IMR-90 (cell line): ENCODE measurements around the gene FBXO3. TPM values are rescaled to one million over a fixed set of nuclear protein-coding genes. Genes with fewer than 3 reads are reported as not detected.

Experiments
- ATAC-seq: fragments of 200-7000 bp; cut with Tn5 transposase; 2 replicates; pipeline ENCODE4 v1.9.1; 2020; ENCODE audit warnings: low read depth, mild to moderate bottlenecking, moderate library complexity
- BruUV-seq: library from RNA; stranded (reverse); fragments of 400-500 nt; replicated peaks from 2 replicates; lab custom pipeline; 2021; lab: Mats Ljungman, UMichigan
- CTCF ChIA-PET: fragments of 300-600 bp; formaldehyde crosslinking; extraction: SDS; loops from one replicate; lab custom pipeline; 2021; ENCODE audit warnings: antibody characterized with exemption; lab: Yijun Ruan, JAX
- POLR2A ChIA-PET: fragments of 300-600 bp; sonication (Branson Sonifier 250); formaldehyde crosslinking; loops from one replicate; lab custom pipeline; 2022; ENCODE audit warnings: antibody characterized with exemption; ENCODE audit not compliant: unreplicated experiment; lab: Charles Lee
- DNase-seq: peaks from one replicate; pipeline ENCODE4 v3.0.0; 2013
- H2AFZ ChIP-seq: replicated peaks from 2 replicates; pipeline ENCODE3; 2013; ENCODE audit warnings: low read length, mild to moderate bottlenecking; ENCODE audit not compliant: poor library complexity
- H2AK5ac ChIP-seq: 2 replicates; pipeline ENCODE4 v1.6.1; 2013; ENCODE audit warnings: low read depth, low read length, inconsistent platforms
- H2AK9ac ChIP-seq: replicated peaks from 2 replicates; pipeline ENCODE3; 2013; ENCODE audit warnings: mild to moderate bottlenecking, low read depth, low read length, moderate library complexity; ENCODE audit not compliant: poor library complexity
- H2BK120ac ChIP-seq: 2 replicates; pipeline ENCODE4 v1.6.1; 2013; ENCODE audit warnings: low read depth, low read length, inconsistent platforms
- H2BK15ac ChIP-seq: 3 replicates; pipeline ENCODE4 v1.6.1; 2013; ENCODE audit warnings: low read depth, low read length, inconsistent platforms
- H2BK20ac ChIP-seq: 2 replicates; pipeline ENCODE4 v1.6.1; 2013; ENCODE audit warnings: low read depth, mild to moderate bottlenecking, inconsistent platforms, low read length, moderate library complexity
- H2BK5ac ChIP-seq: 2 replicates; pipeline ENCODE4 v1.6.1; 2013; ENCODE audit warnings: mild to moderate bottlenecking, low read depth, low read length, inconsistent platforms; ENCODE audit not compliant: poor library complexity, severe bottlenecking
- H3K14ac ChIP-seq: replicated peaks from 2 replicates; pipeline ENCODE4 v1.6.1; 2013; ENCODE audit warnings: low read depth, low read length, inconsistent platforms
- H3K18ac ChIP-seq: 2 replicates; pipeline ENCODE4 v1.6.1; 2013; ENCODE audit warnings: low read depth, low read length, control low read depth
- H3K23ac ChIP-seq: 2 replicates; pipeline ENCODE4 v1.6.1; 2013; ENCODE audit warnings: low read depth, low read length, inconsistent platforms
- H3K27ac ChIP-seq: 2 replicates; pipeline ENCODE4 v1.5.1; 2013; ENCODE audit warnings: mild to moderate bottlenecking, control low read depth, low read length; ENCODE audit not compliant: insufficient read depth
- H3K27me3 ChIP-seq: 2 replicates; pipeline ENCODE4 v1.6.1; 2013; ENCODE audit warnings: low read length; ENCODE audit not compliant: control insufficient read depth, insufficient read depth
- H3K36me3 ChIP-seq: 2 replicates; pipeline ENCODE4 v1.6.1; 2013; ENCODE audit warnings: low read length, mixed read lengths; ENCODE audit not compliant: control insufficient read depth, insufficient read depth
- H3K4ac ChIP-seq: 2 replicates; pipeline ENCODE4 v1.6.1; 2013; ENCODE audit warnings: low read depth, low read length, inconsistent platforms
- H3K4me1 ChIP-seq: 2 replicates; pipeline ENCODE4 v1.6.1; 2013; ENCODE audit warnings: low read length, mixed read lengths; ENCODE audit not compliant: control insufficient read depth, insufficient read depth
- H3K4me2 ChIP-seq: 2 replicates; pipeline ENCODE4 v1.6.1; 2013; ENCODE audit warnings: low read depth, mild to moderate bottlenecking, control low read depth, low read length, moderate library complexity
- H3K4me3 ChIP-seq: 2 replicates; pipeline ENCODE4 v1.5.1; 2013; ENCODE audit warnings: low read depth, mild to moderate bottlenecking, control low read depth, low read length, moderate library complexity; ENCODE audit not compliant: insufficient read depth
- H3K56ac ChIP-seq: 2 replicates; pipeline ENCODE4 v1.6.1; 2013; ENCODE audit warnings: low read length, inconsistent platforms; ENCODE audit not compliant: insufficient read depth; ENCODE audit errors: extremely low read depth
- H3K79me1 ChIP-seq, 2 experiments: 2 replicates each; pipeline ENCODE4 v1.6.1; 2013; ENCODE audit warnings: low read length in 2 of 2, inconsistent platforms in 1 of 2, low read depth in 1 of 2
- H3K9ac ChIP-seq: 2 replicates; pipeline ENCODE4 v1.6.1; 2013; ENCODE audit warnings: low read depth, low read length, control low read depth
- H3K9me1 ChIP-seq: 2 replicates; pipeline ENCODE4 v1.6.1; 2013; ENCODE audit warnings: low read length, inconsistent platforms; ENCODE audit not compliant: insufficient read depth
- H3K9me3 ChIP-seq: 2 replicates; pipeline ENCODE4 v1.6.1; 2013; ENCODE audit warnings: low read length; ENCODE audit not compliant: control insufficient read depth, insufficient read depth
- H4K20me1 ChIP-seq: 2 replicates; pipeline ENCODE4 v1.6.1; 2013; ENCODE audit warnings: low read length, inconsistent platforms; ENCODE audit not compliant: insufficient read depth
- H4K5ac ChIP-seq: 2 replicates; pipeline ENCODE4 v1.6.1; 2013; ENCODE audit warnings: mild to moderate bottlenecking, low read depth, low read length, control low read depth
- H4K8ac ChIP-seq, 2 experiments: 2 replicates each; pipeline ENCODE4 v1.6.1; 2013; ENCODE audit warnings: low read depth in 2 of 2, low read length in 2 of 2, control low read depth in 1 of 2, inconsistent platforms in 1 of 2
- H4K91ac ChIP-seq: 2 replicates; pipeline ENCODE4 v1.6.1; 2013; ENCODE audit warnings: low read depth, low read length, inconsistent platforms; ENCODE audit not compliant: insufficient read depth
- BHLHE40 ChIP-seq: fragments of 150-350 bp; IDR thresholded peaks from 2 replicates; pipeline ENCODE4 v1.6.1; 2016; ENCODE audit warnings: mild to moderate bottlenecking, low read depth, low read length
- CEBPB ChIP-seq: IDR thresholded peaks from 2 replicates; pipeline ENCODE4 v1.6.1; 2012; ENCODE audit warnings: low read depth, low read length, improper control_type of control experiment
- CHD1 ChIP-seq: IDR thresholded peaks from 2 replicates; pipeline ENCODE4 v1.6.1; 2012; ENCODE audit warnings: low read depth, low read length, improper control_type of control experiment
- FOS ChIP-seq: fragments of 150-350 bp; IDR thresholded peaks from 2 replicates; pipeline ENCODE4 v1.6.1; 2016; ENCODE audit warnings: low read depth, low read length
- MAFK ChIP-seq: IDR thresholded peaks from 2 replicates; pipeline ENCODE4 v1.6.1; 2012; ENCODE audit warnings: low read depth, low read length, improper control_type of control experiment
- MAZ ChIP-seq: IDR thresholded peaks from 2 replicates; pipeline ENCODE4 v1.6.1; 2012; ENCODE audit warnings: low read depth, mild to moderate bottlenecking, low read length, improper control_type of control experiment, moderate library complexity, borderline replicate concordance
- MXI1 ChIP-seq: IDR thresholded peaks from 2 replicates; pipeline ENCODE4 v1.6.1; 2012; ENCODE audit warnings: low read depth, mild to moderate bottlenecking, low read length, moderate library complexity, borderline replicate concordance
- NFE2L2 ChIP-seq: fragments of 150-350 bp; IDR thresholded peaks from 2 replicates; pipeline ENCODE4 v1.6.1; 2016; ENCODE audit warnings: low read depth, mild to moderate bottlenecking, low read length
- POLR2A ChIP-seq: IDR thresholded peaks from 2 replicates; pipeline ENCODE4 v1.6.1; 2012; ENCODE audit warnings: mild to moderate bottlenecking, low read depth, low read length
- RAD21 ChIP-seq: IDR thresholded peaks from 2 replicates; pipeline ENCODE4 v1.6.1; 2012; ENCODE audit warnings: low read length, improper control_type of control experiment
- RFX5 ChIP-seq: IDR thresholded peaks from 2 replicates; pipeline ENCODE4 v1.8.0; 2012; ENCODE audit warnings: low read depth, mild to moderate bottlenecking, low read length, moderate library complexity
- SMC3 ChIP-seq: fragments of 150-350 bp; IDR thresholded peaks from 2 replicates; pipeline ENCODE4 v1.6.1; 2016; ENCODE audit warnings: low read depth, mild to moderate bottlenecking, antibody characterized with exemption, low read length, moderate library complexity
- WGBS, 2 experiments: methylation state at CpG; one replicate each; pipeline versions ENCODE4 v1.1.5 to v1.1.7; 2013; ENCODE audit warnings: missing lambda C conversion rate in 2 of 2; ENCODE audit not compliant: insufficient read length in 1 of 2; ENCODE audit errors: extremely low coverage in 2 of 2; 5-methylcytosine and 5-hydroxymethylcytosine counted together
- dilution Hi-C: fragments of 300-500 bp; cut with HindIII; formaldehyde crosslinking; loops from one replicate; pipeline ENCODE4 v1.14.3; 2018; ENCODE audit warnings: low sequenced_read_pairs; ENCODE audit not compliant: unreplicated experiment
- in situ Hi-C: fragments of 300-500 bp; cut with MboI; formaldehyde crosslinking; loops from 3 replicates; pipeline ENCODE4 v1.14.3; 2019; ENCODE audit warnings: low sequenced_read_pairs, inconsistent platforms, mixed read lengths
- intact Hi-C: fragments of 100-400 bp; cut with micrococcal nuclease; formaldehyde crosslinking; loops from 2 replicates; pipeline ENCODE4 v1.10.0; 2022
- polyA plus RNA-seq, 3 experiments: library from polyadenylated mRNA; depleted of rRNA; stranded (reverse); fragments of >200 nt; gene quantifications; 2 replicates each; pipeline ENCODE4 v1.2.3, GENCODE V29; 2012; ENCODE audit warnings: low replicate concordance in 1 of 3
- total RNA-seq: library from RNA; depleted of rRNA; stranded (reverse); fragments of >200 nt; gene quantifications from 2 replicates; pipeline ENCODE4 v1.2.3, GENCODE V29; 2012
- TF ChIP-seq, protein P1 (sequence below): fragments of 150-350 bp; IDR thresholded peaks from 2 replicates; pipeline ENCODE4 v1.6.1; 2017; ENCODE audit warnings: mild to moderate bottlenecking, antibody characterized with exemption, low read length, low read depth
- TF ChIP-seq, protein P2 (sequence below): conservative IDR thresholded peaks from 2 replicates; pipeline ENCODE4 v1.5.1; 2012; ENCODE audit warnings: mild to moderate bottlenecking, low read depth, low read length, improper control_type of control experiment
- TF ChIP-seq, protein P3 (sequence below): fragments of 150-350 bp; IDR thresholded peaks from 2 replicates; pipeline ENCODE4 v1.6.1; 2016; ENCODE audit warnings: low read depth, mild to moderate bottlenecking, low read length, moderate library complexity, borderline replicate concordance

Gene FBXO3
- total and polyA plus RNA-seq, 2 of the 4 experiments (the other 2 are of a cell fraction) = 26.2 to 51.1 TPM

DNA sequence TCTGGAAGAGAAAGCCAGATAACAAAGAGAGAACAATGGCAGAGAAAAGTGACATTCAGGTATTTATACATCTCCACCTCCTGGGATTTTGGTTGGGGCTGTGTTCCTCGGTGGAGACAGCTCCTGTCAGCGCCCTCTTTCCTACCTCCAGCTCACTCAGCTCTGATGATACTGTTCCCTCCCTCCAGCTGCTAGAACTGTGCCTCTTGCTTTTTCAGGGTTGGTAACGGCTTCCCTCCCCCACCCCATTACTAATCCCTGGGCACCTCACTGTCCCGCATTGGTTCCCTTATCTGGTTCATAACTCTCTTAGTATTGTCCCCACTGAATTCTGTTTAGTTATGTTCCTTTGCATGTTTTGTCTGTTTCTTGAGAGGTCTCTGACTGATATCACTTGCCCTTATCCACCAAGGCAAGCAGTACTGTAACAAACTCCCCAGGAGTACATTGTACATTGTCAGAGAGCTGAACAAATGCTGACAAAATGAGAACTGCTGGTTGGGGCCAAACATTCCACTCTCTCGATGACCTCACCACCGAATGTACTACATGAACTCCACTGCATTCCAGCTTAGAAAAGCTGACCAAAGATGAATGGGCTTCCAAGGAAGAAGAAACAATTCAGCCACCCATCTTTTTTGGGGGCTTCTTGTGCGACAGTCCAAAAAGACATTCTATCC, 5.7 kb upstream of the FBXO3 start:
- Histone ChIP-seq H3K79me1 (no peaks in the 10 kb centered on the region), H3K23ac (0 out of 2 replicates have a peak overlapping the region, but pooled peaks have one; percentile 13), H2AFZ (peak overlapping the region; percentile 76), H2BK20ac (peak overlapping the region; percentile 58; the same call in 1 of the 2 replicates), H4K91ac (no peak overlapping the region), H4K8ac (peak overlapping the region in 1 of 2 experiments; percentile 43; a peak in 1 of 4 replicates), H3K4me2 (peak overlapping the region; percentile 71; the same call in 1 of the 2 replicates), H3K9ac (no peak overlapping the region), H2AK9ac (peak overlapping the region; percentile 30), H3K27me3 (peaks cover 8% of the 10 kb centered on the region), H3K27ac (no peak overlapping the region), H2AK5ac (no peak overlapping the region; the same call in 1 of the 2 replicates), H3K56ac (no peak overlapping the region), H3K9me1 (peaks cover 15% of the 10 kb centered on the region), H3K36me3 (no peaks in the 10 kb centered on the region), H4K5ac (no peak overlapping the region), H3K18ac (no peak overlapping the region), H3K4me3 (no peak overlapping the region), H3K4me1 (peaks cover 13% of the 10 kb centered on the region), H3K14ac (peak overlapping the region; percentile 18), H2BK120ac (peak overlapping the region; percentile 46), H3K9me3 (peaks cover 2% of the 10 kb centered on the region; the same call in 1 of the 2 replicates), H4K20me1 (no peaks in the 10 kb centered on the region), H2BK5ac (peak overlapping the region; percentile 1), H2BK15ac (no peak overlapping the region), H3K4ac (peak overlapping the region; percentile 42; the same call in 1 of the 2 replicates)
- WGBS, 2 experiments = 0% methylated on average over 1 of the region's 7 CpGs; no CpG with 5 or more reads in 1 of the 2 experiments
- peak; percentile 83 for DNase-seq
- ChIA-PET CTCF (interaction anchor here (0.7 kb wide), 1 partner anchor 150 kb away, joined by 3 read pairs; no protein-coding TSS in a partner anchor), POLR2A (no interaction called here)
- peak; percentile 89 for ATAC-seq
- intact Hi-C loops (no loop called here), in situ Hi-C loops (no loop called here), dilution Hi-C loops (no loop called here)
- no TSS peak for BruUV-seq
- TF ChIP-seq, protein P1, sequence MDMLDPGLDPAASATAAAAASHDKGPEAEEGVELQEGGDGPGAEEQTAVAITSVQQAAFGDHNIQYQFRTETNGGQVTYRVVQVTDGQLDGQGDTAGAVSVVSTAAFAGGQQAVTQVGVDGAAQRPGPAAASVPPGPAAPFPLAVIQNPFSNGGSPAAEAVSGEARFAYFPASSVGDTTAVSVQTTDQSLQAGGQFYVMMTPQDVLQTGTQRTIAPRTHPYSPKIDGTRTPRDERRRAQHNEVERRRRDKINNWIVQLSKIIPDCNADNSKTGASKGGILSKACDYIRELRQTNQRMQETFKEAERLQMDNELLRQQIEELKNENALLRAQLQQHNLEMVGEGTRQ = no peak
- TF ChIP-seq BHLHE40 (no peak), RFX5 (no peak), FOS (no peak), CEBPB (no peak), CHD1 (no peak), POLR2A (no peak), SMC3 (no peak), MAFK (peak; percentile 65), RAD21 (no peak), NFE2L2 (no peak), MAZ (peak; percentile 13; the same call in 1 of the 2 replicates), MXI1 (peak; percentile 22; the same call in 1 of the 2 replicates)
- TF ChIP-seq, protein P2, sequence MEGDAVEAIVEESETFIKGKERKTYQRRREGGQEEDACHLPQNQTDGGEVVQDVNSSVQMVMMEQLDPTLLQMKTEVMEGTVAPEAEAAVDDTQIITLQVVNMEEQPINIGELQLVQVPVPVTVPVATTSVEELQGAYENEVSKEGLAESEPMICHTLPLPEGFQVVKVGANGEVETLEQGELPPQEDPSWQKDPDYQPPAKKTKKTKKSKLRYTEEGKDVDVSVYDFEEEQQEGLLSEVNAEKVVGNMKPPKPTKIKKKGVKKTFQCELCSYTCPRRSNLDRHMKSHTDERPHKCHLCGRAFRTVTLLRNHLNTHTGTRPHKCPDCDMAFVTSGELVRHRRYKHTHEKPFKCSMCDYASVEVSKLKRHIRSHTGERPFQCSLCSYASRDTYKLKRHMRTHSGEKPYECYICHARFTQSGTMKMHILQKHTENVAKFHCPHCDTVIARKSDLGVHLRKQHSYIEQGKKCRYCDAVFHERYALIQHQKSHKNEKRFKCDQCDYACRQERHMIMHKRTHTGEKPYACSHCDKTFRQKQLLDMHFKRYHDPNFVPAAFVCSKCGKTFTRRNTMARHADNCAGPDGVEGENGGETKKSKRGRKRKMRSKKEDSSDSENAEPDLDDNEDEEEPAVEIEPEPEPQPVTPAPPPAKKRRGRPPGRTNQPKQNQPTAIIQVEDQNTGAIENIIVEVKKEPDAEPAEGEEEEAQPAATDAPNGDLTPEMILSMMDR = no peak
- TF ChIP-seq, protein P3, sequence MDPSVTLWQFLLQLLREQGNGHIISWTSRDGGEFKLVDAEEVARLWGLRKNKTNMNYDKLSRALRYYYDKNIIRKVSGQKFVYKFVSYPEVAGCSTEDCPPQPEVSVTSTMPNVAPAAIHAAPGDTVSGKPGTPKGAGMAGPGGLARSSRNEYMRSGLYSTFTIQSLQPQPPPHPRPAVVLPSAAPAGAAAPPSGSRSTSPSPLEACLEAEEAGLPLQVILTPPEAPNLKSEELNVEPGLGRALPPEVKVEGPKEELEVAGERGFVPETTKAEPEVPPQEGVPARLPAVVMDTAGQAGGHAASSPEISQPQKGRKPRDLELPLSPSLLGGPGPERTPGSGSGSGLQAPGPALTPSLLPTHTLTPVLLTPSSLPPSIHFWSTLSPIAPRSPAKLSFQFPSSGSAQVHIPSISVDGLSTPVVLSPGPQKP = no peak
